Activated naive CD4-positive, alpha-beta T cell (primary cell): Measurements from ENCODE around the gene NINL.
"Not testable (repeated sequence)": the region's sequence is repeated elsewhere in the genome, so short reads cannot be mapped to it uniquely, and the experiment has no call there.

ENCODE experiments used
- DNase-seq, 4 experiments: peaks; one replicate each; lab custom pipeline; 2025; lab: John Stamatoyannopoulos, UW

NINL gene

GRCh38 chr20:25584905-25585704, at the start of gene NINL:
Gene NINL, minus strand, starts transcription at chr20:25585531. Its CDS starts 58,944 bp downstream, at chr20:25526587.
- peak in 2 of 4 experiments; percentile 10 to 40 for DNase-seq

- no peak for DNase-seq
Measured at GRCh38 chr20:25632940-25633790, 47.8 kb upstream of the NINL start.

GRCh38 chr20:25630615-25631014, 45.3 kb upstream of the NINL start:
- DNase-seq = not testable (repeated sequence)

DNA sequence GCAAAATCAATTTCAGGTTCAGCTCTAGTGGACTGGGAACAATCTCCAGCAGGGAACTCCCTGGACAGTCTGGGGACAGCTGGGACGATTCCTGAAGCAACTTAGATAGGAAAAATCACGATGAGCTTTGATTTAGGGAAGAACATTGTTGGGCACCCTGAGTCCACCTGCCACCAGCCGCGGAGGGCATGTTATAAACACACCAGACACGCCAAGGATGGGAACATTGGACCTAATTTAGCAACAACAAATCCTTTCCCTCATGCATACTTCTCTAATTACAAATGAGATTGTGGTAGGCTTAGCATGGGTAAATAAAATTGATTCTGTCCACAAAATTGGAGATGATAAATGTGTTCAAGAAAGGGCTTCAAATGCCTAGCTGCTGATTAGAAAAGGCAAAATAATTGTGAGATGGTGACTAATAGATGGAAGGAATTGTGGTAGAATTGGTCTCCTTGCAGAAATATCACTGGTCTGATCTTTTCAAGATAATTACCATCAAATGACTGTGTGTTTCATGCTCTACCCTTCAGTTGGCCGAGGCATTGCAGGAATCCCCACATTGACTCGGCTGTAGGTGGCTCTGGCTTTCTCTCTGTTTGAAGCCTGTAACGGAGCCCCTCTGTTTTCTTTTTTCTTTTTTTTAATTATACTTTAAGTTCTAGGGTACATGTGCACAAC, 44.6 kb upstream of the NINL start:
- no peak for DNase-seq

DNA sequence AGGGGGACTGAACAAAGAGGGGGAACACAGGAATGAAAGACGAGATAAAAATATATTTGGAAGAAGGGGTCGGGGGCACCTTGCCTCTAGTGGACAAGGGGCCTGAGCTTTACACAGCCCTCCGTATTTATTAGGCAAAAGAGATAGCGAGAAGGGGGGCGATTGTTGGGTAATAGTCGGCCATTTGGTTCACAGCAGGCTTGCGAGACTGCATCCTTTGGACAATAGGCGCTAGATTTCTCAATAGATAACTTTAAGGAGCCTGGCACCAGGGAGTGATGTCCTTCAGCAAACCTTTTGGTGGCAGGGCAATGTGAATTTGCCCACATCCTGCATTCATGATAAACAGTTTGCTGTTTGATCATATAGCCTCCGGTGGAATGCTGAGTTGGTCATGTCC, 41.4 kb upstream of the NINL start:
- DNase-seq = no peak

DNA sequence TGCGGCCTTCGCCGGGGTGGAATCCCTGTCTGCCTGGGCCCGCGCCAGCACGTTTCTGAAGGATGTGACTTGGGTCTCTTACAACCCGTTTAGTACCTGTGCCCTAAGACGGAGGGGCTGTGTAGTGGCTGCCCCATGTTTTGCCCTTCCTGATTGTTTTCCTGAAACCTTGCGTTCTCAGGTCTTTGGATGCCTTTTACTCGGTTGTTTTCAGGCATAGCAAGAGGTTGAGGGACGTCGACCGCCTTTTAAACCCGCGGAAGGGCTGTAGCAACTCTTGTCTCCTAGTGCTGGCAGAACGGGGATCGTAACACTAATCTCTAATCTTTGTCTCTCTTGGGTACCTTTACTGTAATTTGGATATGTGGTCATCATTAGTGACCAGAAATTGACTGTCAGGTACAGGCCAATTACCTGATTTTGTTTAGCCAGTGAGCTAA, 39.2 kb upstream of the NINL start:
- peak in 1 of 4 experiments; percentile 28 for DNase-seq

GRCh38 chr20:25623736-25624499, 38.6 kb upstream of the NINL start, which contains the start of gene NANP:
Gene NANP, minus strand, starts transcription at chr20:25624014. Its CDS starts 66 bp downstream, at chr20:25623948.
- DNase-seq = peak; percentile 45 to 75 (median 60)

- DNase-seq = no peak
Measured at GRCh38 chr20:25623225-25623735, 37.9 kb upstream of the NINL start.

GRCh38 chr20:25622450-25623224, 37.3 kb upstream of the NINL start:
- DNase-seq = peak in 1 of 4 experiments; percentile 6

- no peak for DNase-seq
Measured at GRCh38 chr20:25622049-25622448, 36.7 kb upstream of the NINL start.

GRCh38 chr20:25619514-25619913, 34.2 kb upstream of the NINL start:
- DNase-seq = no peak

GRCh38 chr20:25608774-25609173, 23.4 kb upstream of the NINL start:
- DNase-seq = no peak

GRCh38 chr20:25606094-25606695, 20.9 kb upstream of the NINL start:
- DNase-seq = no peak

DNA sequence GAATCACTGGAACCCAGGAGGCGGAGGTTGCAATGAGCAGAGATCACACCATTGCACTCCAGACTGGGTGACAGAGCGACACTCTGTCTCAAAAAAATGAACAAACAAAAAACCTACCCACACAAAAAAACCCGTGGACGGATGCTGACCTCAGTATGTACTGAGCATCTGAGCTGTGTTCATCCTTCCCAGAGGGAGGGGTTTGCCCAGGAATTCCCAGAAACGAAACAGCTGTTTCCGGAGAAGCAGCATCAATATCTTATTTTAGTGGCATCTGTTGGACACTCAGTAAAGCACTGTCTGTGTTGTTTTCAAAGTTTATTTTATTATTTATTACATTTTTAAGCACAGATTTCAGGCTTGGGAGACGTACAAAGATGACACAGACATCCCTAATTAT, 19.8 kb upstream of the NINL start:
- DNase-seq = no peak

DNA sequence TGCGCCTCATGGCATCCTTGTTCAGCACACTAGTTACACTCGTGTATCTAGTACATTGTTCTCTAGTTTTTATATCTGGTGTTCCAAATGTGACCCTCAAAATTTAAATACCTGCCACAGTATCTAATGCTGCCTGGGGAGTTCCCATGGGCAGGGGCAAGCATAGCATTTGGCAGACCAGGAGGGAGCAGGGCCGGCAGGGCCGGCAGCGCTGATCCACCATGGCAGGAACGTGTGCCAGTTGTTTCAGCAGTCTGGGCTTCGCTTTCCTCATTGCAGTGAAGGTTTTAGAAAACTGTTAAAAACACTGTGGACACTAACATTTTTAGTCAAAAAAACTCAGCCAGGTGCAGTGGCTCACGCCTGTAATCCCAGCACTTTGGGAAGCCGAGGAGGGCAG, 19.3 kb upstream of the NINL start:
- DNase-seq = no peak

DNA sequence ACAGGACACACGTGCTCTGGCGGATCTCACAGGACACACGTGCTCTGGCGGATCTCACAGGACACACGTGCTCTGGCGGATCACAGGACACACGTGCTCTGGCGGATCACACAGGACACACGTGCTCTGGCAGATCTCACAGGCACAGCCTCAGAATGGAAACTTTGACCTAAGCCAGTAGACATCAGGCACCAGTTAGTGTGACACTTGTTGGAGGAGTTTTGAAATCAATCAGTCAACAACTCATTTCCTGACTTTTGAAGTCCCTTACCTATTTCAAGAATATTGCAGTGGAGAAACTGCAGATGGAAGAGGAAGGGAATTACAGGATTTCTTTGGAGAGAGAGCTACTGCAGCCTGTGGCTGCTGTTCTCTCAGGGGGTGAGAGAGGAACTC, 17.6 kb upstream of the NINL start:
- not testable (repeated sequence) for DNase-seq

DNA sequence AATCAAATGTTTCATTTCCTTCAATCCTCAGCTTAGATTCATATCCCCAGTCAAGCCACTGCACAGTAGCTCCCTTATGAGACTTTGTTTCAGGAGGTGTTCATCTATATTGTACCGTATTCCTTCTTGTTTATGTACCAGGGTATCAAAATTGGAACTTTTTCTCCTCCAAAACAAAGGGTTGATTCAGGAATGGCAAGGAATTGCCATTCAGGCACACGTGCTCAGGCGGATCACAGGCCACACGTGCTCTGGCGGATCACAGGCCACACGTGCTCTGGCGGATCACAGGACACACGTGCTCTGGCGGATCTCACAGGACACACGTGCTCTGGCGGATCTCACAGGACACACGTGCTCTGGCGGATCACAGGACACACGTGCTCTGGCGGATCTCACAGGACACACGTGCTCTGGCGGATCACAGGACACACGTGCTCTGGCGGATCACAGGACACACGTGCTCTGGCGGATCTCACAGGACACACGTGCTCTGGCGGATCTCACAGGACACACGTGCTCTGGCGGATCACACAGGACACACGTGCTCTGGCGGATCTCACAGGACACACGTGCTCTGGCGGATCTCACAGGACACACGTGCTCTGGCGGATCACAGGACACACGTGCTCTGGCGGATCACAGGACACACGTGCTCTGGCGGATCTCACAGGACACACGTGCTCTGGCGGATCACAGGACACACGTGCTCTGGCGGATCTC, 17.0 kb upstream of the NINL start:
- DNase-seq = not testable (repeated sequence)

GRCh38 chr20:25601659-25602058, 16.3 kb upstream of the NINL start:
- no peak for DNase-seq

- DNase-seq = no peak
Measured at GRCh38 chr20:25600632-25601031, 15.3 kb upstream of the NINL start.
